ENCODE results near the gene XCL1. TPM values are rescaled to one million over a fixed set of nuclear protein-coding genes. Genes with fewer than 3 reads are reported as not detected.

XCL1 gene, protein sequence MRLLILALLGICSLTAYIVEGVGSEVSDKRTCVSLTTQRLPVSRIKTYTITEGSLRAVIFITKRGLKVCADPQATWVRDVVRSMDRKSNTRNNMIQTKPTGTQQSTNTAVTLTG
- total RNA-seq, result not detected in 2 replicates

GRCh38 chr1:168576245-168576688 is at the start of gene XCL1:
TSS of gene XCL1 (plus strand) at chr1:168576605. CDS start at chr1:168576638, 33 bp downstream.

GRCh38 chr1:168543840-168544498 is 32.4 kb upstream of the XCL1 start, which contains the start of gene XCL2:
TSS of gene XCL2 (minus strand) at chr1:168543997. CDS start at chr1:168543964, 33 bp downstream.

Other genes with a start within 250 kb of the XCL1 start
- gene XCL2, start 32.6 kb upstream of the XCL1 start, total RNA-seq, result not detected in 2 replicates
- gene DPT, start 152.6 kb downstream of the XCL1 start, total RNA-seq, result not detected in 2 replicates

All from epithelial cell of umbilical artery (primary cell).